Measurements from ENCODE around the gene TBCE. TPM values are rescaled to one million over a fixed set of nuclear protein-coding genes. Genes with fewer than 3 reads are reported as not detected.

The TBCE gene
- total RNA-seq (2014; rRNA removed) (31.8 and 41.0 TPM in 2 replicates), Bru-seq, nascent RNA (percentile 61 among the genes with signal in this experiment), BruChase-seq, experiment 1, labeled RNA remaining after a 6-hour chase (percentile 35 among the genes with signal in this experiment), BruChase-seq, experiment 2, labeled RNA remaining after a 2-hour chase (percentile 45 among the genes with signal in this experiment)
- long read RNA-seq, full-length matches to known transcripts: 11 of 16 reads
- long read RNA-seq, partial matches to known transcripts: 2 of 16 reads
- long read RNA-seq, other reads (novel, unspliced or antisense): 3 of 16 reads

DNA sequence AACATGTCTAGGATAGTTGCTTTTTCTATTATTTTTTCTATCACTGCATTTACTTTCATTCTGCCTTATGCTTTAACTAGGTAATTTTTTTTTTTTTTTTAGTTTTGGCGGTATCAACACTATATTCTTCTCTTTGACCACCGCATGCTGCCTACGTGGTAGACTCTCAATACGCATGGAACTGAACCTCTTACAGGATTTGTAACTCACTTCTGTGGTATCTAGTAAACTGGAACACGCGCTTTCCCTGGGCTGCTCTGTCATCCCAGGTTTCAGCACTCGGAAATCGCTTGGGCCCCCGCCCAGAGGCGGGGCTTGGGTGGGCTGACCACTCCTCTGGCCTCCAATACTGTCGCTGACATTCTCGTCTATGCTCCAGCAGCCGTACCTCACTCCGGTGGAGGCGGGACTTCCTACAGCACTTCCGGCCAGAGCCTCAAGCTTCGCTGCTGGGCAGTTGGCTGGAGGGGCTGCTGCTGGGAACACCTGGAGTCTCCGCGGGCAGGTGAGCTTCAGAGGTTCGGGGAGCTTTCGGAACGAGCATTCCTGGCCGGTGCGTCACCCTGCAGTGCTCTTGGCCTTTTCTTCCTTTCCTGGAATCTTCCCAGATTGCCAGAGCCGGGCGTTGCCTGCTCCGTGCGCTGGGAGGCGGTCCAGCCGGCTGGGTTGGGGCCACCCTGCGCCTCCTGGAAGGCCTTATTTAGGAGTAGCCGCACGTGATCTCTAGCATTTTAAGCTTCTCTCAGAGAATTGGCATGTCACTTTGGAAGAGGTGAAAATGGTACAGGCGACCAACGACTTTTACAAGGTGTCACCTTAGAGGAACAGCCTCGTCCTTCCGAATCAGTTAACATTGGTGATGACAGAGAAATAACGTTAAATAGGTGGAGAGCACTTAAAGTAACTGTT lies at the start of gene TBCE:
TSS of gene TBCE (plus strand) at position 428 of the 909 bp plus-strand sequence. CDS start 12,623 bp downstream, outside the sequence.
- peaks cover 29% of the 10 kb centered on the region for H3K79me2 ChIP-seq (ENCODE audit: low read length)
- TF ChIP-seq EZH2 (IDR thresholded peaks at IDR 0.05; ENCODE audit: low read length, unreplicated experiment) (no peak), EZH2phosphoT487 (IDR thresholded peaks at IDR 0.05; ENCODE audit: borderline replicate concordance, low read length) (no peak)
- TF ChIP-seq, protein P1, sequence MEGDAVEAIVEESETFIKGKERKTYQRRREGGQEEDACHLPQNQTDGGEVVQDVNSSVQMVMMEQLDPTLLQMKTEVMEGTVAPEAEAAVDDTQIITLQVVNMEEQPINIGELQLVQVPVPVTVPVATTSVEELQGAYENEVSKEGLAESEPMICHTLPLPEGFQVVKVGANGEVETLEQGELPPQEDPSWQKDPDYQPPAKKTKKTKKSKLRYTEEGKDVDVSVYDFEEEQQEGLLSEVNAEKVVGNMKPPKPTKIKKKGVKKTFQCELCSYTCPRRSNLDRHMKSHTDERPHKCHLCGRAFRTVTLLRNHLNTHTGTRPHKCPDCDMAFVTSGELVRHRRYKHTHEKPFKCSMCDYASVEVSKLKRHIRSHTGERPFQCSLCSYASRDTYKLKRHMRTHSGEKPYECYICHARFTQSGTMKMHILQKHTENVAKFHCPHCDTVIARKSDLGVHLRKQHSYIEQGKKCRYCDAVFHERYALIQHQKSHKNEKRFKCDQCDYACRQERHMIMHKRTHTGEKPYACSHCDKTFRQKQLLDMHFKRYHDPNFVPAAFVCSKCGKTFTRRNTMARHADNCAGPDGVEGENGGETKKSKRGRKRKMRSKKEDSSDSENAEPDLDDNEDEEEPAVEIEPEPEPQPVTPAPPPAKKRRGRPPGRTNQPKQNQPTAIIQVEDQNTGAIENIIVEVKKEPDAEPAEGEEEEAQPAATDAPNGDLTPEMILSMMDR (conservative IDR thresholded peaks at IDR 0.05; ENCODE audit: low read depth, low read length): no peak
- peak within 1 kb of the TSS; percentile 67 for H3K4me3 ChIP-seq (ENCODE audit: low read length)
- peak within 1 kb of the TSS; percentile 68 for H3K9ac ChIP-seq (ENCODE audit: low read length)
- ChIA-PET POLR2A (ENCODE audit: unreplicated experiment) (interaction anchor here (0.5 to 0.7 kb wide), 6 partner anchors 22 to 996 kb away, joined by 3 to 5 read pairs (median 4); no protein-coding TSS in a partner anchor), CTCF (interaction anchor here (0.7 to 1.3 kb wide), 3 partner anchors 40 to 1057 kb away, joined by 3 to 4 read pairs (median 3); partner anchors contain the start of gene ARID4B)
- no peaks in the 10 kb centered on the region for H3K36me3 ChIP-seq (ENCODE audit: low read depth, low read length)
- H3K9me2 ChIP-seq (replicated peaks; ENCODE audit: low read length): no peaks in the 10 kb centered on the region
- peak within 1 kb of the TSS; percentile 77 for H2AFZ ChIP-seq (ENCODE audit: low read length)
- intact Hi-C loops (cut with micrococcal nuclease): loop anchor here (2.0 kb wide), 1 partner anchor 38 kb away; the partner anchor contains the start of genes ARID4B and GGPS1
- no peaks in the 10 kb centered on the region for H3K9me3 ChIP-seq (ENCODE audit: low read length)
- peak within 1 kb of the TSS; percentile 78 for H3K27ac ChIP-seq (ENCODE audit: low read length)
- H3K4me1 ChIP-seq (ENCODE audit: insufficient read depth, low read length): peaks cover 7% of the 10 kb centered on the region; the same call in 1 of the 2 replicates
- TSS peak; percentile 78 for BruUV-seq (replicated peaks)
- peak within 1 kb of the TSS; percentile 76 for H3K4me2 ChIP-seq (ENCODE audit: low read length)
- H3K27me3 ChIP-seq (ENCODE audit: low read length): no peaks in the 10 kb centered on the region
- H3F3A ChIP-seq (ENCODE audit: low read length, unreplicated experiment): no peaks in the 10 kb centered on the region
- H4K20me1 ChIP-seq (ENCODE audit: low read length): no peaks in the 10 kb centered on the region
- peak; percentile 97 for DNase-seq
- ATAC-seq: peak; percentile 98

DNA sequence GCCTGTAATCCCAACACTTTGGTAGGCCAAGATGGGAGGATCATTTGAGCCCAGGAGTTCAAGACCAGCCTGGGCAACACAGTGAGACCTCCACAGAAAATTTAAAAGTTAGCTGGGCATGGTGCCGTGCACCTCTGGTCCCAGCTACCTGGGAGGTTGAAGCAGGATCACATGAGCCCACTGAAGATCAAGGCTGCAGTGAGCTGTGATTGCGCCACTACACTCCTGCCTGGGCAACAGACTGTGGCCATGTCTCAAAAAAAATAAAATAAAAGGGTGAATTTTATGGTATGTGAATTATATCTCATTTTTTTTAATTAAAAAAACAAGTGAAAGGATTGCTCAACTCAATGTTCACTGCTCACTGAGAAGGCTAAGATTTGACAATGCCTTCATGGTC lies 48.0 kb upstream of the TBCE start:
- H3K4me3 ChIP-seq (ENCODE audit: low read length): no peak overlapping the region
- no peak overlapping the region for H3K4me2 ChIP-seq (ENCODE audit: low read length)
- no peaks in the 10 kb centered on the region for H3K9me3 ChIP-seq (ENCODE audit: low read length)
- no peaks in the 10 kb centered on the region for H3F3A ChIP-seq (ENCODE audit: low read length, unreplicated experiment)
- ChIA-PET POLR2A (ENCODE audit: unreplicated experiment) (no interaction called here), CTCF (no interaction called here)
- ATAC-seq (no peak), DNase-seq (no peak)
- H3K9me2 ChIP-seq (replicated peaks; ENCODE audit: low read length): no peaks in the 10 kb centered on the region
- 0 out of 2 replicates have a peak, but pooled peaks cover 1% of the 10 kb centered on the region for H4K20me1 ChIP-seq (ENCODE audit: low read length)
- no peaks in the 10 kb centered on the region for H3K4me1 ChIP-seq (ENCODE audit: insufficient read depth, low read length)
- H2AFZ ChIP-seq (ENCODE audit: low read length): no peak overlapping the region
- 0 out of 2 replicates have a peak, but pooled peaks cover 3% of the 10 kb centered on the region for H3K36me3 ChIP-seq (ENCODE audit: low read depth, low read length)
- TF ChIP-seq EZH2 (IDR thresholded peaks at IDR 0.05; ENCODE audit: low read length, unreplicated experiment): no peak
- TF ChIP-seq, protein P1 (conservative IDR thresholded peaks at IDR 0.05; ENCODE audit: low read depth, low read length): no peak
- no peak for TF ChIP-seq EZH2phosphoT487 (IDR thresholded peaks at IDR 0.05; ENCODE audit: borderline replicate concordance, low read length)
- intact Hi-C loops (cut with micrococcal nuclease): no loop called here
- BruUV-seq (replicated peaks): no TSS peak
- H3K79me2 ChIP-seq (ENCODE audit: low read length): peaks cover 92% of the 10 kb centered on the region
- H3K27ac ChIP-seq (ENCODE audit: low read length): no peak overlapping the region
- no peaks in the 10 kb centered on the region for H3K27me3 ChIP-seq (ENCODE audit: low read length)
- H3K9ac ChIP-seq (ENCODE audit: low read length): no peak overlapping the region

Data from PC-3 (cell line).